ENCODE results near the gene SCAF1.
"Not testable (repeated sequence)": the region's sequence is repeated elsewhere in the genome, so short reads cannot be mapped to it uniquely, and the experiment has no call there.

Gene SCAF1

DNA sequence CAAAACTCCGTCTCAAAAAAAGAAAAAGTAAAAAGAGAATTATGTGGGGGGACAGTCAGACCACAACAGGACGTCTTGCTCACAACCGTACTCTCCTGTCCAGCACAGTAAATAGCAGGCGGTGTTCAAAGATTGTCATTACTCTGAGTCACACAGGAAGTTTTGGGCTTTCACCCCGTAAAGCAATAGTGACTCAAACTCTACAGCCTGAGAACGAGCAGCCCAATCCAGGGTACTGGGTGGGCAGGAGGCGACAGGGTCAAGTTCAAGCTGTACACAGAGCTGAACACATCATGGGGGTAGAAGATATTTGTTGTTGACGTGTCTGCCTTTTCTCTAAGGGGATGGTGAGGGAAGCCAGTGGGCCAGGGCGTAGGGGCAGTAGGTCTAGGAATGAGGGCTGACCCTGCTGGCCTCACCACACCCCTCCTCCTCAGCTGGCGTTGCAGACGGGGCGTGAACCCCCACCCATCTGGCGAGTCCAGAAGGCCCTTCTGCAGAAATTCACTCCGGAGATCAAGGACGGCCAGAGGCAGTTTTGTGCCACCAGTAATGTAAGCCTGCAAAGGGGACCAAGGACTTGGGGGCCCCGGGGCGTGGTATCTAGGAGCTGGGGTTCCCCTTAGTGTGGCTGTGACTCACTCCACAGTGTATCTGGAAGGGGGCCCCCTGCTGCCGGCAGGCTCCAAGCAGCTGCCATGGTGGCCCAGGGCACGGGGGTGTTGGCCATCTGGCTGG lies 27.7 kb upstream of the SCAF1 start:
- no peak for DNase-seq

DNA sequence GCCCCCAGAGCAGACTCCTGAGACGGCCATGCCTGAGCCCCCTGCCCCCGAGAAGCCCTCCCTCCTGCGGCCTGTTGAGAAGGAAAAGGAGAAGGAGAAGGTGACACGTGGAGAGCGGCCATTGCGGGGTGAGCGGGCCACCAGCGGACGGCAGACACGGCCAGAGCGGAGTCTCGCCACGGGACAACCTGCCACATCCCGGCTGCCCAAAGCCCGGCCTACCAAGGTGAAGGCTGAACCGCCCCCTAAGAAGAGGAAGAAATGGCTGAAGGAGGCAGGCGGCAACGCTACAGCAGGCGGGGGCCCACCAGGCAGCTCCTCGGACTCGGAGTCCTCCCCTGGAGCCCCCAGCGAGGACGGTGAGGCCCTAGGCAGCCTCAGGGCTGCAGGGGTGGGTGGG lies 26.1 kb upstream of the SCAF1 start:
- DNase-seq, result no peak

DNA sequence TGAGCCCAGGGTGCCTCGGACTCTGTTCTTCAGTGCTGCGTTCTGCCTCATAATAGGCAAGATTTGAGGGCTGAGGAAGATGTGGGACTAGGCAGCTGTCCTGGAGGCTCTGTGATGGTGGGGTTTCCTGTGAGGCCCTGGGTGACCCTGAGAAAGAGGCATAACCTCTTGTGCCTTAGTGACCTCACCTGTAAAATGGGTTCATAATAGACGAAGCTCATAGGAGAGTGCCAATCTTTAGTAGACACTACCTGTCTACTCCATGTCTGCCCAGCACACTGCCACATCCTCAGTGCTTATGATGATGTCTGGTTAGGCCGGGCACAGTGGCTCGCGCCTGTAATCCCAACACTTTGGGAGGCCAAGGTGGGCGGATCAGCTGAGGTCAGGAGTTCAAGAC lies 25.5 kb upstream of the SCAF1 start:
- DNase-seq, result no peak

DNA sequence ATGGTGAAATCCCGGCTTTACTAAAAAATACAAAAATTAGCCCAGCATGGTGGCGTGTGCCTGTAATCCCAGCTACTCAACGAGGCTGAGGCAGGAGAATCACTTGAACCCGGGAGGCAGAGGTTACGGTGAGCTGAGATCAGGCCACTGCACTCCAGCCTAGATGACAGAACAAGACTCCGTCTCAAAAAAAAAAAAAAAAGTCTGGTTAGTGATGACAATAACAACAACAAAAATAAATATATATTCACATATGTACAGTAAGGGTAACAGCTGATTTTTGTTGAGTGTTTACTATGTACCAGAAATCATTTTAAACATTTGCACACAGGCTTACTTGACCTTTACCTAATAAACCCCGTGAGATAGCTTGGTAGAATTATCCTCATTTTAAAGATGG lies 25.1 kb upstream of the SCAF1 start:
- DNase-seq, result no peak

DNA sequence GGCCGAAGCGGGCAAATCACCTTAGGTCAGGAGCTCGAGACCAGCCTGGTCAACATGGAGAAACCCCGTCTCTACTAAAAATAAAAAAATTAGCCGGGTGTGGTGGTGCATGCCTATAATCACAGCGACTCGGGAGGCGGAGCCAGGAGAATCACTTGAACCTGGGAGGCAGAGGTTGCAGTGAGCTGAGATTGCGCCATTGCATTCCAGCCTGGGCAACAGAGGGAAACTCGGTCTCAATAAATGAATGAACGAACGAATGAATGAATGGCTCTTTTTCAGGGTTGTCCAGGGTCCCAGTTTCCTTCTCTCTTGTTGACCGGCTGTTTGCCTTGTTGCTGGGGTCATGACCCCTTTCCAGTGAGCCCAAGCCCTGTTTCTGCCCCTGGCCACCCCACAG lies 24.1 kb upstream of the SCAF1 start:
- not testable (repeated sequence) for DNase-seq

DNA sequence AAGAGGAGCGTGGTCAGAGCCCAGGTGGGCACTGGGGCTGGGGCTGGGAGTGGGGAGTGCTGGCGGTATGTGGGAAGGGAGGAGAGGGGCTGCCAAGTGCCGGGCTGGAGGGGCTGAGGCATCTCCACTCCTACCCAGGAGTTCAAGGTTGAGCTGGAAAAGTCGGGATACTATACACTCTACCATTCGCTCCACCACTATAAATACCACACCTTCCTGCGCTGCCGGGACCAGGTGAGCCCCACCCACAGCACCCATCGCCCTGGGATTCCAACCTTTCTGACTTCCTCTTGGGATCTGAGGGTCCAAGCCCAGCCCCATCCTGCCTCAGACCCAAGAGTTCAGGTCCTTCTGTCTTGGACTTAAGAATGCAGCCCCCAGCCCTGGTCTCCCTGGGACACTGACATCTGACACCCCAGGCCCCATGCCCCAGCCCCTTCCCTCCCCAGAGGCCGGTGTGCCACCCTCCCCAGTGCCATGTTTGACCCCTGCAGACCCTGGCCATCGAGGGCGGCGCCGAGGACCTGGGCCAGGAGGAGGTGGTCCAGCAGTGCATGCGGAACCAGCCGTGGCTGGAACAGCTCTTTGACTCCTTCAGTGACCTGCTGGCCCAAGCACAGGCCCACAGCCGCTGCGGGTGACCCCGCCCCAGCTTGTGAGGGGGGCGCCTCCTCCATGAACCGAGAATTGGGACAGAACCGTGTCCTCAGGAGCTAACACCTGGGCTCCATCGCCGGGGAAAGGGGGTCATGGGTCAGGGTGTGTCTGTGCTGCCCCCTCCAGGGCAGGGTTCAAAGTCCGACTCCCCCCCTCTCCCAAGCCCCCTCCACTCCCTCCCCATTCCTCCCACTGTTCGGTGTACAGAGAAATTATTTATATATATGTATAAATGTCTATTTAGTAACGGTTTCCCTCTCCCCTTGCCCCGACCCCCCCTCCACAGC lies 16.8 kb upstream of the SCAF1 start:
- no peak for DNase-seq

DNA sequence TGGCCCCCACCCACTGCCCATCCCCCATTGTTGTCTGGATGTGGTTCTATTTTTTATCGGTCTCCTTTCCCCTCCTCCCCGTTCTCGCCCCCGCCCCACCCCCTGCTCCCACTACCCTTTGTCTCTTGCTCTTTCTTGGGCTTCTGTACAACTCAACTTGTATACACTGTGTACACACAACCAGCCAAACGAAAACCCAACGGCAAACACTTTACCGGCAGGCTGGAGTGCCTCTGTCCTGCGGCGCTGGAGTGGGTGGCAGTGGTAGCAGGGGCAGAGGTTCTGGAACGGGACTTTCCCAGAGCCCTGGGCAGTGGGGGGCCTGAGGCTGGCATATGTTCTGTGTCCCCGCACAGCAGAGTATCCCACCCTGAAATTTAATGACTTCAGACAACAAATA lies 15.8 kb upstream of the SCAF1 start:
- no peak for DNase-seq

DNA sequence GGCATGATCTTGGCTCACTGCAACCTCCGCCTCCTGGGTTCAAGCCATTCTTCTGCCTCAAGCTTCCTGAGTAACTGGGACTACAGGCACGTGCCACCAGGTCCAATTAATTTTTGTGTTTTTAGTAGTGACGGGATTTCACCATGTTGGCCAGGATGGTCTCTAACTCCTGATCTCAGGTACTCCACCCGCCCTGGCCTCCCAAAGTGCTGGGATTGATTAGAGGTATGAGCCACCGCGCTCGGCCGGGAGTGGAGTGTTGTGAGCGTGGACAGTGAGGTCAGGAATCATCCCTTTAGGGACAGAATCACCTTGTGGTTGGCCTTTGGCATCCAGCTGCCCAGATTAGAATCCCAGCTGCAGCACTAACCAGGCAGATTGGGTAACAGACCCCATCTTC lies 12.3 kb upstream of the SCAF1 start:
- no peak for DNase-seq

DNA sequence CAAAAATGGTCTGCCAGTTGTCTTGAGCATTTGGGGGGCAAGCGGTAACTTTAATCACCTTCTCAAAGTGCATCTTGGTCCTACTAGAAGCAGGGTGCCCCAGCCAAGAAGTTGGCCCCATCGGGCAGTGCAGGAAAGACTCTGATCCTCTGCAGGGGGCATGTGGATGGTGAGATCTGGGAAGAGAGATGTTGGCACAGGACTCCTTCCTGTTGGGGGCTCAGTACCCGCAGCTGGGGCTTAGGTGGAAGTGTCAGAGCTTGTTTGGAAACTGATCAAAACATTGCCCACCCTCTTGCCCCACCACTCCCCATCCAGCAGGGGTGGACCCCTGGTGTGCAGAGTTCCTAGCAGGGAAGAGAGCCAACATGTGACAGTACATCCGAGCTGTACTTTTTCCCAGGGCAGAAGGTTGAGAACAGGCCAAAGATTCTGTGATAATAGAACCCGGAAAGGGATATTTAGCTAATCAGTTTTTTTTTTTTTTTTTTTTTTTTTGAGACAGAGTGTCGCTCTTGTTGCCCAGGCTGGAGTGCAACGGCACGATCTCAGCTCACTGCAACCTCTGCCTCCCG lies 10.9 kb upstream of the SCAF1 start:
- DNase-seq, result no peak

DNA sequence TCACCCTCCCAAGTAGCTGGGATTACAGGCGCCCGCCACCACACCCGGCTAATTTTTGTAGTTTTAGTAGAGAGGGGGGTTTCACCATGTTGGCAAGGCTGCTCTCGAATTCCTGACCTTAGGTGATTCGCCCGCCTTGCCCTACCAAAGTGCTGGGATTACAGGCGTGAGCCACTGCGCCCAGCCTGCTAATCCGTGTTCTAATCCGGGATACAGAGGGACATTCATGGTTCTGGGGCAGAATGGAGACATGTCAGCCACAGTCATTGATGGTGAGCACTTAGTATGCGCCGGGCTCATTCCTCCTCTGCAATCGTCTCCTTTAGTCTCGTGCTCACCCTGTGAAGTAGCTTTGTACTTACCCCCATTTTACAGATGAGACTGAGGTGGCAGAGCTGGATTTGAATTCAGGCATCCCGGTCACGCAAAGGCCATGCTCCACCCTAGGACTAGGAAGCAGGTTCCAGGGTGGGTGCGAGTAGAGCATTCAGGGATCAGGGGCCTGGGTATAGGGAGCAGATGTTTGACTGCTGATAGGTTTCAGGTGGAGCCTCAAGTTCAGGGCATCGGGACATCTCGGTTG lies 10.3 kb upstream of the SCAF1 start:
- DNase-seq, result no peak

DNA sequence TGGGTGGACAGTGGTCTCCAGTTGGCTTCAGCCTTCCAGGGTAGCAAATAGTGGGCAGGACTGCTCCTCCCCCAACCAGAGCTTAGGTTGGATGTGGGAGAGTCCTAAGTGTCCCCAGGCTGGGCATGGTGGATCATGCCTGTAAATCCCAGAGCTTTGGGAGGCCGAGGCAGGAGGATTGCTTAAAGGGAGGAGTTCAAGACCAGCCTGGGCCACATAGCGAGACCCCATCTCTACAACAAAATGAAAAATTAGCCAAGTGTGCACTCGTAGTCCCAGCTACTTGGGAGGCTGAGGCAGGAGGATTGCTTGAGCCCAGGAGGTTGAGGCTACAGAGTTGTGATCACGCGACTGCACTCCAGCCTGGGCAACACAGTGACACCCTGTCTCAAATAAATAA lies 9.4 kb upstream of the SCAF1 start:
- no peak for DNase-seq

DNA sequence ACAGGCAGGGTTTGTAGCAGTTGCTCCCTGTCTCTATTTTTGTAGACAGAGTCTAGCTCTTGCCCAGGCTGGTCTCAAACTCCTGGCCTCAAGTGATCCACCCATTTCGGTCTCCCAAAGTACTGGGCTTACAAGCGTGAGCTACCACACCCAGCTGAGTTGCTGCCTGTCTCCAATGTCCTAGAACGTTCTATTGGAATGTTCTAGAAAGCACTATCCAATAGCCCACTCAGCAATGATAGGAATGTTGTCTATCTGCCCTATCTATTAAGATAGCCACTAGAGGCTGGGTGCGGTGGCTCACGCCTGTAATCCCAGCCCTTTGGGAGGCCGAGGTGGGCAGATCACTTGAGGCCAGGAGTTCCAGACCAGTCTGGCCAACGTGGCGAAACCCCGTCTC lies 8.7 kb upstream of the SCAF1 start:
- DNase-seq, result not testable (repeated sequence)

DNA sequence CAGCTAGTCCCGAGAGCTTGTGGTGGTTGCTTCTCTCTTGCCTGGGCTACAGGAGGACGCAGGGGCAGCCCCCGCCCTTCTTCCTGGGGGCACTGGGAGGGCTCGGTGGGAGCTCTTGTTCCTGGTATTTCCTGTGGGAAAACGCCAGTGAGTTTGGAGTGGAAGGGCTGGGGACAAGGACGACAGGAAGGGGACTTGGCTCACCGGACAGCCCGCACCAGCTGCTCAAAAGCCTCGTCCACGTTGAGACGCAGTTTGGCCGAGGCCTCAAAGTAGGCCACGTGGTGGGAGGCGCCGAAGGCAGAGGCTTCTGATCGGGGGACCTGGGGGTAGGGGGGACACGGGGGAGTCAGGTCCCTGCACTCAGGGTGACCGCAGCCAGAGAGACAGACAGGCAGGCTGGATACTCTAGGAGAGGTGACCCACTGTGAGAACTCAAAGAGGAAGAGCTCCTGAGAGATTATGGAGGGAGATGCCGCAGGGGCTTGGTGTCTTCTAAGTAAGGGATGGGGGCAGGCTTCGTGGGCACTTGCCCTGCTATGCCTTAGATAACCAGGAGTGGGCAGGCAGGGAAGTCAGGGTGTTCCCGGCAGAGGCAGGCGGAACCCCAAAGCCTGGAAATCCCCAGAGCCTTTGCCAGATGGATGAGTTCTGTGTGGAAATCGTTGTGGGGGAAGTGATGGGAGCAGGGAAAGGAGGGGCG lies 6.3 kb upstream of the SCAF1 start:
- no peak for DNase-seq

DNA sequence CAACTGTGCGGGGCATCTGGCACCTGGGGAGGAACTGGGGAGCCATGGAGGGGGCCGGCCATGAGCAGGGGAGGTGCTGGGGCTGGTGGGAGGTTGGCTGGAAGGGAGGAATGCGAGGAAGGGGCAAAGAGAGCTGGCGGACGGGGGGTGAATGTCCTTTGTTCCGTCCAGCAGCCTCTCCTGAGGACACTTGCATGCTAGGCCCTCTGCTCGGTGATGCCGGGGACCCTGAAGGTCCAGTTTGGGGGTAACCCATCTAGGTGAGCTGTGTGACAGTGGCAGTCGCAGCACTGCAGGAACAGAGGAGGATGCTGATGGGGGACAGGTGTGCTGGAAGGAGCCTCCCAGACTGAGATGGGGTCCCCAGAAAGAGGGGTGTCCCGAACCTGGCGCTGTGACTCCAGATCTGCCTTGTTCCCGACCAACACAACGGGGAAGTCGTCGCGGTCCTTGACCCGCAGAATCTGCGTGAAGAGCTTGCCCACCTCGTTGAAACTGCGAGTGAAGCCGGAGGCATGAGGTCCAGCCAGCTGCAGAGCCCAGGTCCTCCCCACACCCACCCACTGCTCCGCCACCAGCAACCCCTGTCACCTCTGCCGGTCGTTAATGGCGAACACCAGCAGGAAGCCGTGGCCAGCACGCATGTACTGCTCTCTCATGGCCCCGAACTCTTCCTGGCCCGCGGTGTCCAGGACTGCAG lies 5.6 kb upstream of the SCAF1 start:
- DNase-seq, result no peak

DNA sequence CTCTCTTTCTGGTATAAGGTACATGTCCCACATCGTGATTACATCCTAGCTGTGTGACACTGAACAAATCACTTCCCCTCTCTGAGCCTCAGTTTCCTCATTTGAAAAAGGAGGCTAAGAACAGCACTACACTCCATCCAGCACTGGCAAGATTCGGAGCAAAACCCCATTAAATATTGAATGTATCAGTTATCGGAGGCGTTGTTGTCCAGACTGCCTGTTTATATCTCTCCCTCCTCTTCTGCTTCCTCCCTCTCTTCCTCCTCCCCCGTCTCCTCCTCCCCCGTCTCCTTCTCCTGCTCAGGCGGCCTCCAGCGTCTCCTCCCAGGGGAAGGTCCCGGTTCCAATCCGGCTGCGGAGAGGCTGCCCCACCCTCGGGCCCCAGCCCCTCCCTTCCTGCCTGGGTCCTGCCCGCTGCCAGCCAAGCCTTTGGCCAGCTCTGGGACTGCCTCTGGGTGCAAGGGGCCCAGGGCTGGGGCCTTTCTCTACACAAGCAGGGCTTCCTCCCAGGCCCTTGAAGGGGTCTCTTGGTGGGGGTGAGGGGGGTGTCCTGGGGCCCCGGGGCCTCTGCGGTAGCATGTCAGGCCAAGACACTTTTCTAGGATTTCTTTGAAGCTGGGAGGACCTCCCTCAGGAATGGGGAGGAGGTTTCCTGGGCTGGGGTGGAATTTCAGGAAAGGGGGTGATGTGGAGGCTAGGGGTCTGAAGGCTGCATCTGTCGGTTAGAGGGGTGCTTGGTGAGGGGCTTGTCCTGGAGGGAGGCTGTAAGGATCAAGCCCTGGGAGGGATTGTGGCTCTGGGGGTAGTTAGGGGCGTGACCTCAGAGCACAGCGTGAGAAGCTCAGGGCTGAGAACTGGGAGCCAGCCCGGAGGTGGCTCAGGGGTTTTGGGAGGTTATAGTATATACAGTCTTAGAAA lies 3.9 kb upstream of the SCAF1 start:
- no peak for DNase-seq

DNA sequence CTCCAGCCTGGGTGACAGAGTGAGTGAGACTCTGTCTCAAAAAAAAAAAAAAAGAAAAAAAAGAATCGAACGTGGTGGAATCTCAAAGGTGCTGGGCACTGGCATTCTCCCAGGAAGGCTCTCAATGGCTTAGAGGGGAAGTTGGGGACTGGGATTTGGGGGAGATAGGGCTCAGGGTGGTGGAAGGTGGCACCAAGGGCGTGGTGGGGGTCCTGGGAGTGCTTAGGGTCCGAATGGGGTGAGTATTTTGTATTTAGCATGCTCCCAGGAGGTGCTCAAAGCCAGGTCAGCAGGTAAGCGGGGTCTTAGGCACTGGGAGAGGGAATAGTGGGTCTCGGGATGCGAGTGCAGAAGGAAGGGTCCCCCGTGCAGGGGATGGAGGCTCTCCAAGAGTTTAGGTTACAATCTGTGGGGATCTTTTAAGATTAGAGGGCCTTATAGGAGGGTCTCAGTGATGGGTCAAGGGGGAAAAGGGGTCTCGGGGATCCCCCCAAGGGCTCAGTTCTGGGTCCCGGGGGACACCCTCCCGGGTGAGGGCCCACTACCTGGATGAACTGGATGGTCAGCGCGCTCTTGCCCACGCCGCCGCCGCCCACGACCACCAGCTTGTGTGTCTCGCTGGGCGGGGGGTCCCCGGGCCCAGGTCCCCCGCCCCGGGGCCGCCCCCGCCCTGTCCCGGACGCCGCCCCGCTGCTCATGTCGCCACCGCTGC lies 2.5 kb upstream of the SCAF1 start:
- no peak for DNase-seq

DNA sequence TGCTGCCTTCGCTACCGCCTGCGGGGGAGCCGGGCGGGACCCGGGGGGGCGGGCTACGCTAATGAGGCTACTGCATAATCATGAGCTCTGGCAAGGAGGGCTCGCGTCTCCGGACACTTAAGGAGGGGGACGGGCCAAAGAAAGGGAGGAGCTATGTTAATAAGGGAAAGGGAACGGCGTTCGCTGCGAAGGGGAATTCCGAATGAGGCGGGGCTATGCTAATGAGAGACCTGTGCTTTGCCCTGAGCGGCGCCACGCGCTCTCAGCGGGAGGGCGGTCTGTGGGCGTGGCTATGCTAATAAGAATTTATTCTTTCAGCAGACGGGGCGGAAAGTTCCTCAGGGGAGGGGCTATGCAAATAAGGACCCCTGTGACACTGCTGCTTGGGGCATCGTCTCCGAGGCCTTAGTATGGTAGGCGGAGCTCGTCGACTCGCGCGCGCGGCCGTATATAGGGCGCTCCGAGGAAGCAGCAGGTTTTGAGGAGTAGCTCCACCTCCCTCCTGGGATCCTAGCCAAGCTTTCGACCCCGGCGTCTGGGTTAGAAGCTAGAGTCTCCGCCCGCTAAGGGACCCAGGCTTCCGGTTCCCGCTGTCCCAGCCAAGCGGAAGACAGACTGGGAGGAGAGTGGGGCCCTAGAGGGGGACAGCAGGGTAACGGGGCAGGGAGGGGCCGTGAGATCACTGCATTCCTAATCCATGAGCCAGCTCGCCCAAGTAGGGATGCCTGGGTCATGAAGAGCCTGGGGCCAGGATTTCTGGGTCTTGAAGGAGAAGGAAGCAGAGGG lies 1.7 kb upstream of the SCAF1 start, which contains the start of gene RRAS:
Gene RRAS, minus strand, starts transcription at position 31 of the 786 bp plus-strand sequence. CDS start 45 bp downstream, outside the sequence.
- peak; percentile 100 for DNase-seq

DNA sequence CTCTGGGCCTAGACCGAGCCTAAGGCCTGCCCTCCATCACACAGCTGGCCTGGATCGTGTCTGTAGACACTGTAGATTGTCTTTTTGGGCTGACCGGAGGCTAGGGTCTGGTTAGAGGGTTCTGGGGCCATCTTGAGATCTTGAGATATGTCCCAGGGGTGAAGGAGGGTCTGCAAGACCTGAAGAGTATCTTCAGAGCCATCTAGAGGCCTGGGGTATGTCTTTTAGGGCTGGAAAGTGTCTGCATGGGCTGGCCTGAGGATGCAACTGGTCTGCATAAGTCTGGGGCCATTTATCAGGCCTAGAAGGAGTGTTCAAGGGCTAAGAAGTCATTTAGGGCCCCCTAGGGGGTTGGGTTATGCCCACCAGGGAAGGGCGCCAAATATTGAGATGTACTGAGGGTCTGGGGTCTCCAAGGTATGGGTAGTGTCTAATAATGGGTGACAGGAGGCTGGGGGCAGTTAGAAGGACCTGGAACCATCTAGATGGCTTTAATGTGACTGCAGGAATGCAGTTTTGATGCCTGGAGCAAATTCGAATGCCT lies 555 bp downstream of the SCAF1 start:
- DNase-seq, result no peak

DNA sequence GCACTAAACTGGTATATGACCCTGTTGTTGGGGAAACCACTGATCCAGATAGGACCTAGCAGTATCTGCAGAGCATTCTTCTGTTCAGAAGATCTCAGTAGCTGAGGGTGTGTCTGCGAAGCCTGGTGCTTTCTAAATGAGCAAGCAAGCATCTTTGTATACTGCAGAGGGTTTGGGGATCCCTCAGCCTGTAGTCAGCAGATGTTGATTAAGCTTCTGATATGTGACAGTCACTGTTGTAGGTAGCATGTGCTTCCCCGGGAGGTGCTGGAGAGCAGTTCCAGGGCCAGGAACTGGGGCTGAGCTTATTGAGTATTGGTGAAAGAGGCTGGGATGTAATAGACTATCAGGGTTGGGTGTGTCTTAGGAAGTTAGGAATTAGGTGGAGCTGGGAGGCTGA lies 1.5 kb downstream of the SCAF1 start:
- DNase-seq, result no peak
